Stimulated activated CD4-positive, alpha-beta T cell treated with anti-CD3 and anti-CD28 coated beads, TNF-alpha, amount 100 ng/mL, for 48 hours (primary cell): Measurements from ENCODE around the gene EIF4E.
A peak's percentile ranks its signal among the peaks of the same experiment; 100 is the strongest.
"Not testable (repeated sequence)": the region's sequence is repeated elsewhere in the genome, so short reads cannot be mapped to it uniquely, and the experiment has no call there.

Experiments
- DNase-seq, 3 donors: peaks; one replicate each; pipeline ENCODE4 v3.0.0-alpha.2; 2020; ENCODE audit warnings: low read depth in 3 of 3

EIF4E gene

GRCh38 chr4:98932539-98932938 lies 3.6 kb upstream of the EIF4E start:
- no peak for DNase-seq

GRCh38 chr4:98930311-98930865 lies 1.5 kb upstream of the EIF4E start:
- DNase-seq, result no peak

GRCh38 chr4:98929341-98930267 lies 671 bp upstream of the EIF4E start:
- peak; percentile 28 to 50 (median 40) for DNase-seq

GRCh38 chr4:98928131-98928504 lies 815 bp downstream of the EIF4E start:
- peak; percentile 54 to 66 (median 56) for DNase-seq

- DNase-seq, result not testable (repeated sequence)
Measured at GRCh38 chr4:98926257-98926656, 2.7 kb downstream of the EIF4E start.

- DNase-seq, result no peak
Measured at GRCh38 chr4:98921292-98921691, 7.6 kb downstream of the EIF4E start.

GRCh38 chr4:98919996-98920395 lies 8.9 kb downstream of the EIF4E start:
- DNase-seq, result no peak

- DNase-seq, result not testable (repeated sequence)
Measured at GRCh38 chr4:98910728-98911127, 18.2 kb downstream of the EIF4E start.

GRCh38 chr4:98909646-98910401 lies 19.1 kb downstream of the EIF4E start:
- no peak for DNase-seq

GRCh38 chr4:98908703-98909262 lies 20.1 kb downstream of the EIF4E start:
- DNase-seq, result no peak

GRCh38 chr4:98908182-98908581 lies 20.8 kb downstream of the EIF4E start:
- no peak for DNase-seq

GRCh38 chr4:98905839-98906238 lies 23.1 kb downstream of the EIF4E start:
- no peak for DNase-seq

- DNase-seq, result no peak
Measured at GRCh38 chr4:98905297-98905696, 23.6 kb downstream of the EIF4E start.

GRCh38 chr4:98903963-98904362 lies 25.0 kb downstream of the EIF4E start:
- DNase-seq, result no peak

GRCh38 chr4:98903561-98903960 lies 25.4 kb downstream of the EIF4E start:
- no peak for DNase-seq

GRCh38 chr4:98899277-98899676 lies 29.7 kb downstream of the EIF4E start:
- DNase-seq, result no peak

GRCh38 chr4:98891478-98892337 lies 37.2 kb downstream of the EIF4E start:
- DNase-seq, result no peak

- DNase-seq, result no peak
Measured at GRCh38 chr4:98890702-98891455, 38.1 kb downstream of the EIF4E start.

GRCh38 chr4:98887145-98887544 lies 41.8 kb downstream of the EIF4E start:
- DNase-seq, result no peak

- not testable (repeated sequence) for DNase-seq
Measured at GRCh38 chr4:98886382-98886781, 42.6 kb downstream of the EIF4E start.
